Omental fat pad (tissue), 4 donors: ENCODE results near the gene ZPBP2. TPM values are rescaled to one million over a fixed set of nuclear protein-coding genes. Genes with fewer than 3 reads are reported as not detected.

Experiments
- ATAC-seq: fragments of 150-250 bp; one replicate; pipeline ENCODE4 v1.9.1; 2016; ENCODE audit warnings: mild to moderate bottlenecking, moderate library complexity; ENCODE audit not compliant: low FRiP score
- DNase-seq: peaks from one replicate; pipeline ENCODE4 v3.0.0-alpha.2; 2019; ENCODE audit warnings: low spot score
- total RNA-seq, 4 donors: library from RNA; depleted of rRNA; stranded (reverse); fragments of >200 nt; gene quantifications; one replicate each; pipeline ENCODE4 v1.1.0, GENCODE V29; 2016
- TF ChIP-seq, protein P1 (sequence below), 3 donors: fragments of 450-650 bp; IDR thresholded peaks; one replicate each; pipeline ENCODE4 v1.5.1; 2016 to 2017; ENCODE audit warnings: antibody characterized with exemption in 3 of 3, mild to moderate bottlenecking in 3 of 3, moderate library complexity in 2 of 3

The ZPBP2 gene, protein sequence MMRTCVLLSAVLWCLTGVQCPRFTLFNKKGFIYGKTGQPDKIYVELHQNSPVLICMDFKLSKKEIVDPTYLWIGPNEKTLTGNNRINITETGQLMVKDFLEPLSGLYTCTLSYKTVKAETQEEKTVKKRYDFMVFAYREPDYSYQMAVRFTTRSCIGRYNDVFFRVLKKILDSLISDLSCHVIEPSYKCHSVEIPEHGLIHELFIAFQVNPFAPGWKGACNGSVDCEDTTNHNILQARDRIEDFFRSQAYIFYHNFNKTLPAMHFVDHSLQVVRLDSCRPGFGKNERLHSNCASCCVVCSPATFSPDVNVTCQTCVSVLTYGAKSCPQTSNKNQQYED
- total RNA-seq, result not detected

DNA sequence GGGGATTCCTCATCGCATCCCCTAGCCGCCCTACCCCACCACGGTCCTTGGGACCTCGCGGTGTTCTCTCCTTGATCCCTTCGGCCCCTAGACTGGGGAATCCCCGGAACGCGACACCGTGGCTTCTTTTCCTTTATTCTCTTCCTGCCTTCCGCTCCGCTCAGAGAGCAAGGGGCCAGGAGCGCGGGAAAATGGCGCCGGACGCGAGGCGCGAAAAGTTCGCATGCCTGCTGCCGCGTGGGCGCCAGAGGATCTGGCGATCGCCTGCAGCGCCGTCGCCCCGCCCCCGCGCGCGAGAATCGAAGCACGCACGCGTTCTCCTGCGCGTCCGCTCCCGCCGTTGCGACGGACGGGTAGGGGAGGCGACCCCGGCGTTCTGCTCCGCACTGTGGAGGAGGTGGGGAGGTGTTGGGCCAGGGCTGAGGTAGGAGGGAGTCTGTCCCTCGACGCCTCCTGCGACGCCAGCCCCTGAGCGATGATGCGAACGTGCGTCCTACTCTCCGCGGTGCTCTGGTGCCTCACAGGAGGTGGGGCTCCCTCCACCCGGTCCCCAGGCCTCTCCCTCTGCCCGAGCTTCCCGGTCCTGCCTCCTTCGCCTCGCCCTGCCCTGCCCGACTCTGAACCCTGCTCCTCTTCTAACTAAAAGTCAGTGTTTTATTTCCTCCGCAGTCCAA is at the start of gene ZPBP2:
TSS of gene ZPBP2 (plus strand) at position 323 of the 674 bp plus-strand sequence. CDS start at position 476, 153 bp downstream.
- ATAC-seq, result no peak
- DNase-seq, result no peak
- TF ChIP-seq, protein P1, sequence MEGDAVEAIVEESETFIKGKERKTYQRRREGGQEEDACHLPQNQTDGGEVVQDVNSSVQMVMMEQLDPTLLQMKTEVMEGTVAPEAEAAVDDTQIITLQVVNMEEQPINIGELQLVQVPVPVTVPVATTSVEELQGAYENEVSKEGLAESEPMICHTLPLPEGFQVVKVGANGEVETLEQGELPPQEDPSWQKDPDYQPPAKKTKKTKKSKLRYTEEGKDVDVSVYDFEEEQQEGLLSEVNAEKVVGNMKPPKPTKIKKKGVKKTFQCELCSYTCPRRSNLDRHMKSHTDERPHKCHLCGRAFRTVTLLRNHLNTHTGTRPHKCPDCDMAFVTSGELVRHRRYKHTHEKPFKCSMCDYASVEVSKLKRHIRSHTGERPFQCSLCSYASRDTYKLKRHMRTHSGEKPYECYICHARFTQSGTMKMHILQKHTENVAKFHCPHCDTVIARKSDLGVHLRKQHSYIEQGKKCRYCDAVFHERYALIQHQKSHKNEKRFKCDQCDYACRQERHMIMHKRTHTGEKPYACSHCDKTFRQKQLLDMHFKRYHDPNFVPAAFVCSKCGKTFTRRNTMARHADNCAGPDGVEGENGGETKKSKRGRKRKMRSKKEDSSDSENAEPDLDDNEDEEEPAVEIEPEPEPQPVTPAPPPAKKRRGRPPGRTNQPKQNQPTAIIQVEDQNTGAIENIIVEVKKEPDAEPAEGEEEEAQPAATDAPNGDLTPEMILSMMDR (IDR thresholded peaks at IDR 0.05), result no peak

DNA sequence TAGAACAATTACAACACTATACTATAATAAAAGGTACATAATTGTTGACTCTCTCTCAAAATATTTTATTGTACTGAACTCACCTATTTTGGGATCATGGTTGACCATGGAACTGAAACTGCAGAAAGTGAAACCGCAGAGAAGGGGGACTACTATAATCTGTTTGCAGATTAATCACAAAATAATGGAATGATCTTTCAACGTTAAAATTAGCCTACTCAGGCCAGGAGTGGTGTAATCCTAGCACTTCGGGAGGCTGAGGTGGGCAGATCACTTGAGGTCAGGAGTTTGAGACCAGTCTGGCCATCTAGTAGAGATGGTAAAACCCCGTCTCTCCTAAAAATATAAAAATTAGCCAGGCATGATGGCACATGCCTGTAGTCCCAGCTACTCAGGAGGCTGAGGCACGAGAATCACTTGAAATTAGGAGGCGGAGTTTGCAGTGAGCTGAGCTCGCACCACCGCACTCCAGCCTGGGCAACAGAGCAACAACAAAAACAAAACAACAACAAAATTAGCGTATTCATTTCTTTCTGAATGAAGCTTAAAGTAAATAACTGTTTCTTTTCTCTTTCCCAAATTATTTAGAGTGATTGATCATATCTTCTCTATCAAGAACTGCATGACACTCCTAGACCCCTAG is 49.5 kb upstream of the ZPBP2 start:
- DNase-seq (no peak), ATAC-seq (no peak)
- TF ChIP-seq, protein P1 (IDR thresholded peaks at IDR 0.05), result no peak

DNA sequence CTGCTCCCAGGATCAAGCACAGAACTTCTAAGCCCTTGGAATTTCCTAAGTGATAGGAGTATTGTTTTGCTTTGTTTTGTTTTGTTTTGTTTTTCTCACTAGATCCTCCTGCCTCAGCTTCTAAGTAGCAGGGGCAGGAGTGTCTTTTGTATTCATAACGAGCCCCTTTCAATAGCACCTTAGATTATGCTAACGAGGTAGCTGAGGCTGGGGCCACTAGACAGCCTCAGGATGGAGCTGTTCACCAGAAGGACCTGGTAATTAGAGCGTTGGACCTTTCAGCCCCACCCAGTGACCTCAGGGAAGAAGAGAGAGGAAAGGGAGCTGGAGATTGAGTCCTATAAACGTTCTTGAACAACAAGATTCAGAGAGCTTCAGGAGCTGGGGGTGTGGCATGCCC is 47.5 kb upstream of the ZPBP2 start:
- DNase-seq (no peak), ATAC-seq (no peak)
- TF ChIP-seq, protein P1 (IDR thresholded peaks at IDR 0.05), result no peak

DNA sequence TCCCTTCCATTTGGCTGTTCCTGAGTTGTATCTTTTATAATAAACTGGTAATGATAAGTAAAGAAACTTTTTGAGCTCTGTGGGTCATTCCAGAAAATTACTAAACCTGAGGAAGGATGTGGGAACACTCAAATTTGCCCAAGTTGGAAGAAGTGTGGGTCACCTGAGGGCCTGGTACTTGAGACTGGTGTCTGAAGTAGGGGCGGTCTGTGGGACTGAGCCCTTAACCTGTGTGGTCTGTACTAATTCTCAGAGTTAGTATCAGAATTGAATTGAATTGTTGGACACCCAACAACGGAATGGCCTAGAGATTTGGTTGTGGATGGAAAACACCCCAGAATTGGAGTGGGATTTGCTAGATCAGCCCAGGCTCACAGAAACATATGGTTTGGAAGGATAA is 47.0 kb upstream of the ZPBP2 start:
- TF ChIP-seq, protein P1 (IDR thresholded peaks at IDR 0.05), result no peak
- no peak for ATAC-seq

DNA sequence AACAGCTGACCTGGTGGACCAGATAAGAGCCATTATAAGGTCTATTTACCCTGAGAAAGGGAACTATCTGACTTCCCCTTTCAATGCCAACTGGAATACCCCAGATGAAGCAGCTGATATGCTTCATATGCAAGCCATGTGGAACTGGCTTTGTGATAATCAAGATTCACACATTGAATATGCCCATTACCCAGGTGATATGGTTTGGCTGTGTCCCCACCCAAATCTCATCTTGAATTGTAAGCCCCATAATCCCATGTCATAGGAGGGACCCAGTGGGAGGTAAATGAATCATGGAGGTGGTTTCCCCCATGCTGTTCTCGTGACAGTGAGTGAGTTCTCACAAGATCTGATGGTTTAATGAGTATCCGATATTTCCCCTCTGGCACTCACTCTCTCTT is 46.0 kb upstream of the ZPBP2 start:
- TF ChIP-seq, protein P1 (IDR thresholded peaks at IDR 0.05), result no peak
- DNase-seq (no peak), ATAC-seq (no peak)

More for the DNA sequence above, 47.0 kb upstream of the ZPBP2 start:
- DNase-seq, result no peak

DNA sequence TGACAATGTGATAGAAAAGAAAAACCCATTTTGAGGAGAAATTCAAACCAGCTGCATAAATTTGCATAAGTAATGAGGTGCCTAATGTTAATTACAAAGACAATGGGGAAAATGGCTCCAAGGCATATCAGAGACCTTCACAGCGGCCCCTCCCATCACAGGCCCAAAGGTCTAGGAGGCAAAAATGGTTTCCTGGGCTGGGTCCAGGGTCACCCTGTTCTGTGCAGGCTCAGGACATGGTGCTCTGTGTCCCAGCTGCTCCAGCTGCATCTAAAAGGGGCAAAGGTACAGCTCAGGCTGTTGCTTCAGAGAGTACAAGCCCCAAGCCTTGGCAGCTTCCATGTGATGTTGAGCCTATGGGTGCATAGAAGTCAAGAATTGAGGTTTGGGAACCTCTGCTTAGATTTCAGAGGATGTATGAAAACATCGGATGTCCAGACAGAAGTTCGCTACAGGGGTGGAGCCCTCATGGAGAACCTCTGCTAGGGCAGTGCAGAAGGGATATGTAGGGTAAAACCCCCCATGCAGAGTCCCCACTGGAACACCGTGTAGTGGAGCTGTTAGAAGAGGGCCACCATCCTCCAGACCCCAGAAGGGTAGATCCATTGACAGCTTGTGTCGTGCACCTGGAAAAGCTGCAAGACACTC is 44.5 kb upstream of the ZPBP2 start:
- no peak for ATAC-seq
- TF ChIP-seq, protein P1 (IDR thresholded peaks at IDR 0.05), result no peak
- DNase-seq, result no peak
